GM21576 (cell line): ENCODE measurements around the gene TANC1.
A peak's percentile ranks its signal among the peaks of the same experiment; 100 is the strongest.

Experiments used
- ATAC-seq: cut with Tn5 transposase; IDR thresholded peaks from one replicate; pipeline ENCODE4 v1.9.1; 2021; ENCODE audit warnings: mild to moderate bottlenecking, moderate library complexity; ENCODE audit not compliant: unreplicated experiment

TANC1 gene

DNA sequence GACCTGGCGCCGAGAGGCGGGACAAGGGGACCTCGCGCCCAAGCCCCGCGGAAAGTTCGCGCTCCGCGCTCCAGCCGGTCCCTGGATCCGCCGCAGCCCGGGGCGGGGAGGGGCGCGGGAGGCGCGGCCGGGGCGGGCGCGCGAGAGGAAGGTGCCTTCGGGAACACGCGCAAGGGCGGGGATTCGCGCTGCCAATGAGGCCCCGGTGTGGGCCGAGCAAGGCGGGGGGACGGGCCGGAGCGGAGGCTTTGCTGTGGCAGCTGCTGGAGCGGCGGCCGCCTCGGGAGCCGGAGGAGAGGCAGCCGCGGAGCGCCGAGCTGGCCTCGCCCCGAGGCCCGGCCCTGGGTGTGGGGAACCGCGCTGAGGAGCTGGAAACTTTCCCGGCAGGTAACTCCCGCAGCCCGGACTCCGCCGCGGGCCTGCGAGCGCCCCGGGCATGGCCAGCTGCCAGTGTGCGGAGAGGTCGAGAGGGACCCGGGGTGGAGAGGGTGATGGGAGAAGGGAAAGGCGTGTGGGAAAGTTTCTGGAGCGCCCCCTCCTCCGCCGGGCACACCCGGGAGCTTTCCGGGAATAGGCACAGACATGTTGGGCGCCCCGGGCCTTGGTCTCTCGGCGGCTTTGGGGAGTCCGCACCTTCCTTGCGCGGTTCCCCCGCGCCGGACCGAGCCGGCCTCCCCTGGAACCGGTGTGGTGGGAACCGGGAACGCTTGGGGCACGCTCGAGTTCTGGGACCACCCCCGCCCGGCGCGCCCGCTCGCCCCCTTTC lies at the start of gene TANC1:
Gene TANC1 (plus strand): TSS at position 245 of the 766 bp plus-strand sequence. CDS start 97,271 bp downstream, outside the sequence.
- ATAC-seq = peak; percentile 90

- no peak for ATAC-seq
These were observed 46.6 kb upstream of the TANC1 start for GRCh38 chr2:158921599-158922408.

GRCh38 chr2:158922601-158923000 lies 45.8 kb upstream of the TANC1 start:
- ATAC-seq = no peak

DNA sequence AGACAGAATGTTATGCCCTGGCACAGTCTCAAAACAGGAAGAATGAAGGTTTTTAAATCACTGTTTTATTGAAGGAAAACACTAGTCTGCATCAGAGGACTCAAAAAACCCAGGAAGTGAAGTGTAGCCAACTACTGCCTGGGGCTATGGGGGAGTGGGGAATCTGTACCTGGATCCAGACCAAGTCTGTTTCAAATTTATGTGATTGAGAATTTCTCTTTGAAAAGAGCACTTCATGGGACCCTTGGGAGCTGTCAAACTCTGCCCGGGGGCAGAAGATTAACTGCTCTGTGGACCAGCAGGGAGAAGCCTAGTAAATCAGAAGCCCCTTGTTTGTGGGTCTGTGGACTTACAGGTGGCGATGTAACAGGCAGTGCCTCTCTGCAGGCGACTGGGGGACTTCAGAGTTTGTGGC lies 45.3 kb upstream of the TANC1 start:
- no peak for ATAC-seq

GRCh38 chr2:158923641-158924040 lies 44.8 kb upstream of the TANC1 start:
- no peak for ATAC-seq

- ATAC-seq = no peak
These were observed 41.9 kb upstream of the TANC1 start for GRCh38 chr2:158926478-158926948.

DNA sequence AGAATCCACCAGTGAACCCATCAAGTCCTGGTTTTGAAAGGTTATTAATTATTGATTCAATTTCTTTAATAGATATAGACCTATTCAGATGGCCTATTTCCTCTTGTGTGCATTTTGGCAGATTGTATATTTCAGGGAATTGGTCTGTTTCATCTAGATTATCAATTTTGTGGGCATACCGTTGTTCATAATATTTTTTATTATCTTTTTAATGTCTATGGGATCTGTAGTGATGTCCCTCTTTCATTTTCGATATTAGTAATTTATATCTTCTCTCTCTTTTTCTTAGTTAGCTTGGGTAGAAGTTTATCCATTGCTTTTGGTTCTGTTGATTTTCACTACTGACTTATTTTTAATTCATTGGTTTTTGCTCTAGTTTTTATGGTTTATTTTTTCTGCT lies 39.9 kb upstream of the TANC1 start:
- no peak for ATAC-seq

DNA sequence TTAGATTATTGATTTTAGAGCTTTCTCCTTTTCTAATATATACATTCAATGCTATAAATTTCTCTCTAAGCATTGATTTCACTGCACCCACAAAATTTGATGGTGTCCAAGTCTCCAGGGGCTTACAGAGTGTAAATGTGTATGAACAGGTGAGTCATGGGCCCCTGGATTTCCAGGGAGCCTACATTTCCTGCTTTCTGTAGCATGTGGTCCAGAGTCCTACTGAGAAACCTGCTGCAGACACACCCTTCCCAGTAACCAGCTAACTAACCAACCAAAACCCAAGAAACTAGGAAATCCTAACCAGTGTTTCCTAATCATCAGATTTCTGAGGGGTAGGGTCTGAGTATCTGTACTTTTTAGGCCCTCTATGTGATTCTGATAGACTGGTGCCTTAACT lies 39.5 kb upstream of the TANC1 start:
- no peak for ATAC-seq

- ATAC-seq = no peak
These were observed 36.9 kb upstream of the TANC1 start for GRCh38 chr2:158931572-158931971.

- ATAC-seq = no peak
These were observed 36.3 kb upstream of the TANC1 start for GRCh38 chr2:158932131-158932645.

DNA sequence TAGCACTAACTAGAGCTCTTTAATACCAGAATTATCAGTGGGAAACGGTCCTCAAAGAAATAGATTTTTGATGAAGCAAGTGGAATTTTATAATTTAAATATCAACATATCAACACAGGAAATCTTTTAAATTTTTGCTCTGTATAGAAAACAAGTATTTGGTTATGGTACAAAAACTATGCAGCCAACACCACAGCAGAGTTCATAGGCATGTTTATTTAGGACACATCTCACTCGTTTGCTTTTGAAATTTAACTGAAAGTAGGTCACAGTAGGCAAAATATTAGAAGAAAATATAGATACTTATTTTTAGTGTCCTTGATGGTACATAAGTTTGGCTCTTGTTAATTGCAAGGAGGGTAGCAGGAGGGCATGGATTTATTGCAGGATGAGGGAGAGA lies 34.3 kb upstream of the TANC1 start:
- ATAC-seq = no peak

DNA sequence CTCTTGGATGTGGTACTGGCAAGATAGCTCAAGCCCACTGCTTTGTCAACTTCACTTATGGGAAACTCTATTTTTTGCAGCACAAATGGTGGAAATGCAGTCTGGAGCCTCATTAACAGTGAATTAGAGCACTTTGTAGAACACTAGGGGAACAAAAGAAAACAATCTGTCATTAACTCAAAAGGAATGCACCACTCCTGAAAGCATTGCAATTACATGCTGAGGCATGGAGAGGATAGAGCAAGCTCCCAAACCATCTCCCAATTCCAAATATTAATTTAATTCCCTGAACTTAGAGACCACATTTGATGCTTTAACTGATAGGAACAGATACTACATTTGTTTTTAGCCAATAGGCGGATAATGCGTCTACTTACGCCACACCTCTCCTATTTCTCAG lies 32.8 kb upstream of the TANC1 start:
- ATAC-seq = no peak

DNA sequence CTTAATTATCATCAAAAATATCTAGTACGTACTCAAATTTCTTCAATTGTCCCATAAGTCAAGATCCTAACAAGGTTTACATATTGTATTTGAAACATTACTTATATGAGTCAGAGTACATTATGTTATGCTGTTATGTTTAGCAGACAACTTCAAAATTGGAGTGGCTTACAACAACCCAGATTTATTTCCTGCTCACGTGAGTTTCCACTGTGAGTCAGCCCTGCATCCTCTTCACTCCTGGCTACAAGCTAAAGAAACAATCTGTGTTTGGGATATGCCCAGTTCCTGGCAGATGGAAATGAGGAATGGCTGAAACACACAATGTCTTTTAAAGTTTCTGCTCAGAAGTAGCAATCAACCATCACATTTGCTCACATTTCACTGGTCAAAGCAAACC lies 31.5 kb upstream of the TANC1 start:
- no peak for ATAC-seq

GRCh38 chr2:158940356-158940755 lies 28.1 kb upstream of the TANC1 start:
- no peak for ATAC-seq

DNA sequence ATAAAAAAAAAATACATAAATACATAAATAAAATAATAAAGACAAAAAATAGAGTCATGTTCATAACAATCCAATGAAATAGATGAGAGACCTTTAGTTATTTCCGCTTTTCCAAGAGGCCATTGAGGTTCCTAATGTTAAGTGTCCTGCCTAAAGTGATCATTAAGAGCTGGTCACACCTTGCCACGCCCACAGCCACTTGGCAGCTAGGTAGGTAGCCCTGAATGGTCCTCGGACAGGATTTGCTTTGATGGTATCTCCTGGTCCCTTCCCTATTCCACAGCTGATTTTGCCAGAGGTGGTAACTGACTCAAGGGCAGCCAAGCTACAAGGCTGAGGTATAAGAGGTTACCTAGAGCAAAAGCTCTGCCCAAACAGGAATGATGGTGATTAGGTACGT lies 24.5 kb upstream of the TANC1 start:
- no peak for ATAC-seq

DNA sequence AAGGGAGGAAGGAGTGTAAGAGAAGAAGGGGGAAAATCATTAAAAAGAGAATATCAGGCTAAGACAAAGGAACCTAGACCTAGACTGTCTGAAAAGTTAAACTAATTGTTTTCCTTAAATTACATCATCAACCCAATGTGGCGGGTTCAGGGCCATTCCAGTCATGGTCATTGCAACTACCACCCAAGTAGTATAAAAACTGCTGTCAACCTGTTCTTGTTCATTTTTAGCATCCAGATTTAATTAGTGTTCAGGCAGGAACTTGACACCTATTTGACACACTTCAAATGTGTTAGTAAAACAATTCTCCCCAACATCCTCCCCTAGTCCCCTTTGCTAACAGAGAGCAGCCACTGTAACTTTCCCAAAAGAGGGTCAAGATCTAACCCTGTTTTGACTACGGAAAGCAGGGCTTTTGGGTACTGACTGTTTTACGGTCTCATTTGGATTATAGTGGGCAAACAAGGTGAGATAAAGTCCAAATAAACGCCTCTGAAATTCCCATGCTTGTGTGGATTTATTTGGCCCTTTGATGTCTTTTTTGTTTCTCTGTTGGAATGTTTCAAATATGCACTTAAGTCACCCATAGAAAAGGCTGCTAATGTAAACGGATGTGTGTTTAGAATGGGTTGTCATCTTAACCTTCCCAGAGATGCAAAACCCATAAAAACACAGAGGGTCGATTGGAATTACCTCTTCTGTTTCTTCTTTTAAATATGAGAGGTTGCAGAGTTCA lies 19.3 kb upstream of the TANC1 start:
- ATAC-seq = no peak

DNA sequence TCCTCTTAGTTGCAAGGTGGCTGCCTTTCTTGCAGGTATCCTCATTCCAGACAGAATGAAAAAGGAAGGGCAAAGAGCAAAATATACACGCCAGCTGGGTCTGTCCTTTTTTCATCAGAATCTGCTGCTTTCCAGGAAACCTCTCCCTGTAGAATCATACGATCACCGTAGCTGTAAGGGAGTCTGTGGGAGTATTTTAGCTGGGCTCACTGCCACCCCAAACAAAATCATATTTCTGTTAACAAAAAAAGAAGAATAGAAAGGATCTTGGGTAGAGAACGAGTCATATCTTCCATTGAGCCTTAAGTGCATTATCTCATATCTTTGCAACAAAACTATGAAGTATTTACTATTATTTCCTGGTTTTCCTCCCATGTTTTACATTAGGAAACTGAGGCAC lies 15.0 kb upstream of the TANC1 start:
- no peak for ATAC-seq

DNA sequence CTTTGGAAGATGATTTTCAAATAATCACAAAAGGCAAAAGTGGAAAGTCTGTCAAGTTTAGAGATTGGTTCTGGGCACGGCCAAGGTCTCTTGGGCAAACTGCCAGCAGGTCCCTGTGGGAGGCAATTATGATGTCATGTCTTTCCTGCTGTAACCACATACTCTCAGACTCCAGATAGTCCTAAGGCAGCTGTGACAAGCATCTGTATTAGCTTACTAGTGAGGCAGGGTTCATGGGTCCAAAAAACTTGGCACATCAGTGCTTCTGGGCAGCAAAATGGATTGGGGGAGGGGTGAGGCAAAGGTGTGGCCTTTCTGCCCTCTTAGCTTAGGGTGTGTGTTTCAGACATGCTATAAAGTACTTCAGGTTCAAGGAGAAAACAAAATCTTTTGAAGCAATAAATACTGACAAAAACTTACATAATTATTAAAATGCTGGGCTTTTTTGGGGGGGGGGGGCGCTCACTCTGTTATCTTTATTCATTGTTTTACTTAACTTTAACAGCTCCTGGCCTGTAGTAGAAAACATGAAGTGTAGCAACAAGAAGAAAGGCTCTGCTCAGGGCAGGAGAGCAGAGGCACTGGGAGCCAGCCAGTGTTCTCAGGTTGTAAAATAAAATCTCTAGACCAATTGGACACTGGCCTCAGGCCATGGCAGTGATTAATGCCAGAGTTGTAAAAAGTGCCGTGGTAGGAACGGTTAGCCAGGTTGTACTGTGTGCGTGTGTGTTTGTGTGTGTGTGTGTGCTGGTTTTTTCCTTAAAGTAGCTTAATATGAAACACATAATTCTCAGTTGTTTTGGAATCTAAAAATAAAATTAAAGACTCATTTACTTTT lies 14.3 kb upstream of the TANC1 start:
- ATAC-seq = no peak

DNA sequence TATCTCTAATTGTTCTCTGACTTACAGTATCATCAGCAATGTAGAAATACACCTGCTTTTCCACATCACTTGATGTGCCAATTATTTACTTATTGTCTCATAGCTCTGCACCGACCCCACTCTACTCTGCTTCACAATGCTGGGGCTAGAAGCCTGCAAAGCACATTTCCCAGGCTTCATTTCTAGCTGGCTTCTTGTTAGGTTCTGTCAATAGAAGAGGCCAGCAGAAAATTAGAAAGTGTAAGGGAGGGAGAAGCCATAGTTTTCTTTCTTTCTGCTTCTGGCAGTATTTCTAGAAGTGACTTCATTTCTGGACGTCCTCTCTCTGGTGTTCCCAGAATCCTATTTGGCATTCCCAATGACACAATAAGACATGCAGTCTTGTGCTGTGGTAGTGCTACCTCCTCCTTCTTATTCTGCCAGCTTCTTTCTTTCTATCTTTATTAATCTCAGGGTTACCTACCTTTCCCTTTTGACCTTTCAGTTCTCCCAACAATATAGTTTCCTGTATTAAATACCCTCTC lies 12.5 kb upstream of the TANC1 start:
- ATAC-seq = no peak

- no peak for ATAC-seq
These were observed 10.1 kb upstream of the TANC1 start for GRCh38 chr2:158958365-158958764.
